Coronary artery (tissue), 2 donors: Measurements from ENCODE around the gene SLAMF7.
"Not testable (repeated sequence)": the region's sequence is repeated elsewhere in the genome, so short reads cannot be mapped to it uniquely, and the experiment has no call there.

ENCODE experiments used
- DNase-seq: peaks from one replicate; pipeline ENCODE4 v3.0.0-alpha.2; 2017; ENCODE audit warnings: low spot score
- H3K27ac ChIP-seq, 2 donors: fragments of 200-600 bp; sonication (generic); one replicate each; pipeline ENCODE4 v1.5.1; 2016 to 2019
- H3K4me3 ChIP-seq: fragments of 200-600 bp; sonication (generic); 2 replicates; pipeline ENCODE4 v1.5.1; 2016; ENCODE audit warnings: mild to moderate bottlenecking, moderate library complexity
- CTCF ChIP-seq: fragments of 200-600 bp; sonication (generic); IDR thresholded peaks from one replicate; pipeline ENCODE4 v1.5.1; 2019; ENCODE audit warnings: antibody characterized with exemption

SLAMF7 gene

GRCh38 chr1:160711602-160712311, 27.3 kb upstream of the SLAMF7 start, which contains the start of gene CD48:
Gene CD48, minus strand, starts transcription at chr1:160711822. Its CDS starts 59 bp downstream, at chr1:160711763.
- no peak for TF ChIP-seq CTCF
- H3K4me3 ChIP-seq: no peak within 1 kb of the TSS
- H3K27ac ChIP-seq: no peak within 1 kb of the TSS
- no peak for DNase-seq

- not testable (repeated sequence) for DNase-seq, H3K27ac ChIP-seq, H3K4me3 ChIP-seq
These were observed 26.4 kb upstream of the SLAMF7 start for GRCh38 chr1:160712525-160713080.

- no peak for TF ChIP-seq CTCF
- Histone ChIP-seq H3K4me3 (no peak overlapping the region), H3K27ac (no peak overlapping the region)
- no peak for DNase-seq
These were observed 25.9 kb upstream of the SLAMF7 start for GRCh38 chr1:160713161-160713560.

- not testable (repeated sequence) for DNase-seq
These were observed 24.9 kb upstream of the SLAMF7 start for GRCh38 chr1:160714034-160714648.

GRCh38 chr1:160716013-160716412, 23.0 kb upstream of the SLAMF7 start:
- Histone ChIP-seq H3K27ac (no peak overlapping the region), H3K4me3 (no peak overlapping the region)
- no peak for DNase-seq
- no peak for TF ChIP-seq CTCF

More at GRCh38 chr1:160714034-160714648, 24.9 kb upstream of the SLAMF7 start:
- not testable (repeated sequence) for H3K4me3 ChIP-seq, H3K27ac ChIP-seq

GRCh38 chr1:160717306-160717705, 21.7 kb upstream of the SLAMF7 start:
- TF ChIP-seq CTCF: no peak
- H3K4me3 ChIP-seq: no peak overlapping the region
- H3K27ac ChIP-seq: no peak overlapping the region
- no peak for DNase-seq

- H3K4me3 ChIP-seq: no peak overlapping the region
- TF ChIP-seq CTCF: no peak
- DNase-seq: no peak
- no peak overlapping the region for H3K27ac ChIP-seq
These were observed 20.8 kb upstream of the SLAMF7 start for GRCh38 chr1:160718210-160718609.
